HL-60/S4 treated with retinoic acid at 250 ng/mL for 4 days and 3 days (cell line): ENCODE measurements around the gene NMT2.

ENCODE experiments used
- in situ Hi-C: fragments of 300-500 bp; cut with MboI; formaldehyde crosslinking; loops from 2 replicates; pipeline ENCODE4 v1.7.0; 2022; ENCODE audit warnings: low sequenced_read_pairs

The NMT2 gene

DNA sequence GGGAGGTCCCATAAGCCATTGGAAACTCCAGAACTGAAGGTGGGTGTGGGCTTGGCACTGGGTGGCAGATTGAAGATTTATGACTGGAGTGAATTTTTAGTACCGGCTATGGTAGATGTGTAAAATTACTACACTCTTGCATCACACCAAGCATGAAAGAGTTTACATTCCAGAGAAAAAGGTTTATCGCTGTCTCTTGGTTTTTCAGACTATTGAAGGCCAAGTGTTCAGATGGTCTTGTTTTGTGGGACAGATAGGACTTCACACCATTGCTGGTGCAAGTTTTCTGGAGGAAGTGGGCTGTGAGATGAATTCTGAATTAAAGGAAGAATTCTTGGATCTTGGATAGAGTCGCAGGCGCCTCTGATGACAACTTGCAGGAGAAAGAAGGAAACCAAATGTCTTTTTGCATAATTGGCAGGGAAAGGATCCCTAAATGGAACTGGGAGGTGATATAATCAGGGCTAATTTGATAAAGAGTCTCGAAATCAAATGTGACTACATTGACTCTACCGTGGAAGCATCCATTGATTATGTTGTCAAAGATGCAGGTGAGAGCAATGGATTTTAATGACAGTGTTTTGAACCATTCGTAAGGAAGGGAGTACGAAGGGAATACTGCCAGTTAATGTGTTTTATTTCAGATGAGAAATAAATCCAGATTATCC lies 14.2 kb upstream of the NMT2 start:
- in situ Hi-C loops: no loop called here

DNA sequence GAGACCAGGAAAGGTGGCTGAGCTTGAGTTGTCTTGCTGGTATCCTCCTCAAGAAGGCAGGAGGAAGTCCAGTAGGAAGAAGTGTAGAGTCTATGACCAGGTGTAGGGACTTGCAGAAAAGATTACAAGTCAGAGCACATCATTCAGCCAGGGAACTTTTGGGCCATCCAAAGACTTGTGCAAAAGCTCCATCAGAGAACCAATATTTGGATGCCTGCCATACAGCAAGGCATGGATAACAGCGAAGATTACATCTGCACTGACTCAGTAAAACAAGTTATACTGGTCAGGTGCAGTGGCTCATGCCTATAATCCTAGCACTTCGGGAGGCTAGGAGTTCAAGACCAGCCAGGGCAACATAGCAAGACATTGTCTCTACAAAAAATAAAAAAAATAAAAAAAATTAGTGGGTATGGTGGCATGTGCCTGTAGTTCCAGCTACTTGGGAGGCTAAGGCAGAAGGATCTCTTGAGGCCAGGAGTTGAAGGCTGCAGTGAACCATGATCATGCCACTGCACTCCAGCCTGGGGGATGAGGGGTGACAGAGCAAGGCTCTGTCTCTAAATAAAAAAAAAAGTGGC lies 13.2 kb upstream of the NMT2 start:
- in situ Hi-C loops: no loop called here

DNA sequence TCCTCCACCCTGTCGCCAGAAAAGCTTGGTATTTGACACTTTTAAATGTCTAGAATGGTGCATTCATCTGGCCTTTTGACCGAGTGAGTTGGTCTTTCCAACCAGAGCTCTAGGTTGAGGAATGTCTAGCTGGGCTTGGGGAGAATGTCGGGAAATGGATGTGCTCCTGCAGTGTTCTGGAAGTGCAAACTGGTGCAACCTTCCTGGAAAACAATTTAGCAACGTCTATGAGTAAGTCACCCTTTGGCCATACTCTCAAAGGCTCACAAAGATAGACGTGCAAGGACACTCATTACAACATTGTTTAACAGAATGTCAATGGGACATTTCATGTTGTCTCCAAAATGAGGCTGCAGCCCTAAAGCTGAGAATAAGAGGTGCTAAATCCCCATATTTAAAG lies 12.2 kb upstream of the NMT2 start:
- in situ Hi-C loops: no loop called here

DNA sequence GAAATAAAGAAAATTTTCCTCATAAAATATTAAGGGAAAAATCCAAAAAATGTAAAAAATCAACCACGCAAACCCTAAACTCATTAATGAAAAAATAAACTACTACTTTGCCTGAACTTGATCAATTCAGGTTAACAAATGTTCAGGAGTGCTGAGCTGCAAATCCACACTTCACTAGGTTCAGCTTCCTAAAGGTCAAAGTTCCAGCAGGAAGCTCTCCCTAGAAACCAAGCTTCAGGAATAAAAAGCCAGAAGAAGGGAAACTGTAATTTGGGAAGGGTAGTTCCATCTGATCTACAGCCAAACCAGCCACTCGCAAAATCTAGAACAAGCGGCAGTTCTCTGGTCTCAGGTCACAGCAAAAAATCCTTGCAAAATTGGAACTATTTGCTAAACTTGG lies 7.8 kb upstream of the NMT2 start:
- in situ Hi-C loops: no loop called here

DNA sequence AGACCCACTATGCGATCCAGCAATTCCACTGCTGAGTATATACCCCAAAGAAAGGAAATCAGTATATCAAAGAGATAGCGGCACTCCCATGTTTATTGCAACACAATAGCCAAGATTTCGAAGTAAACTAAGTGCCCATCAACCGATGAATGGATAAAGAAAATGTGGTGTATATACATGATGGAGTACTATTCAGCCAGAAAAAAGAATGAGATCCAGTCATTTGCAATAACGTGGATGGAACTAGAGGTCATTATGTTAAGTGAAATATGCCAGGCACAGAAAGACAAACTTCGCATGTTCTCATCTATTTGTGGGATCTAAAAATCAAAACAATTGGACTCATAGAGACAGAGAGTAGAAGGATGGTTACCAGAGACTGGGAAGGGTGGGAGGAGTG lies 7.1 kb upstream of the NMT2 start:
- in situ Hi-C loops: no loop called here

DNA sequence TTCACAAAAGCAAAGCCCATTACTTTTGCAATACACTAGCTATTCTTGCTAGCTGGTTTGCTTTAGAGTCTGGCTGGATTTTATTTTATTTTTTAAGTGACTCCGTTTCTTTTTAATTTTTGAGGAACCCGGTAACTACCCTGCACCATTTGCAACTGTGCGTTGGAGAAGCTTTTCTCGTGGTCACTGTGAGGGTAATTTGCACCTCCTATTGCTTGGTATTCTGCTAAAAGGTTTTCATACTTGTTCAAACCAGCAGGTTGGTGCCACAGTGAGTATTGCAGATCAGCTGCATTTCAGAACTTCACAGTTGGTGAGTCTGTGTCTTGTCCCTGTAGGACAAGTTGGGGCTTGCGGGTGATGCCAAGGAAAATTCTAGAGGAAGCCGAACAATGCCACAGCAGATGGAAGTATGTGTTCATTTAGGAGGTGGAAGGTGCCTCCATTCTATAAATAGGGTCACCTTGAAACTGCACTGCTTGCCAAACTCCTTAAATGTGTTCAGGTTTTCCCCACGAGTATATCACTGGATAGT lies 3.9 kb upstream of the NMT2 start:
- in situ Hi-C loops: no loop called here

DNA sequence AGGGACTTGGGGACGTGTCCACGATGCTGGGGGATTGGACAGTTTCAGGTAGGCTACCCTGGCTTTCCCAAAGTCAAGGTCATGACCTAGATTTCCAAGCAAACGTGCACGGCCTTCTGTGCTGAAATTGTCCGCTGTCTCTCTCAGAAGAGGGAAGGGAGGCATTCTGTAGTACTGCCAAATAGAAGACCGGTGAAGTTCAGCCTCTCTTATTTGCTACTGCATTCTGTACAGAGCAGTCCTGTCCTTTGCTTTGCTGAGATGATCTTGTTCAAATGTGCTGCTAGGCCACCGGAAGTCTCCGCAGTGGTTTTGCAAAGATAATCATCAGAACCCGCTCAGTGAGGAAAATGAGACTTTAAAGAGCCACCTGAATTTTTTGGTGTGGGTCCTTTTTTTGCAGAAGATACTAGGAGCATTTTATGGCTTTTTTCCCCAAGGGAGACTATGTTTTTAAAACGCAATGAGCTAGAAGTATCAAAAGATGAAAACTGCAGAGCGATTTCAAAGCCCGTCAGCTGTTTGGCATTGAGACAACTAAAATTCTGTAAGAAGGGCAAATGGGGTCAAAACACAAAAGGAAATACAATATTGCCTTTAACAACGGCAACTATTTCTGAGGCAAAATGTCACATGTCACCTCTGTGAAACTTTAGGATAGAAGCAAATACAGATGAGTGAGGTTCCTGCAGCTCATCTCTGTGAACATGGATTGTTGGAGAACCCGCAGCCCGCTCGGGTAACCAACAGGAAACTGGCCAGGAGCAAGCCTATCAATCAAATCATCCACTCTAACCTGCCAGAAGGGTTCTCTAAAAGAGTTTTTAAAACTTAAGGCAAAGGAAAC lies 1.3 kb upstream of the NMT2 start:
- in situ Hi-C loops: no loop called here

DNA sequence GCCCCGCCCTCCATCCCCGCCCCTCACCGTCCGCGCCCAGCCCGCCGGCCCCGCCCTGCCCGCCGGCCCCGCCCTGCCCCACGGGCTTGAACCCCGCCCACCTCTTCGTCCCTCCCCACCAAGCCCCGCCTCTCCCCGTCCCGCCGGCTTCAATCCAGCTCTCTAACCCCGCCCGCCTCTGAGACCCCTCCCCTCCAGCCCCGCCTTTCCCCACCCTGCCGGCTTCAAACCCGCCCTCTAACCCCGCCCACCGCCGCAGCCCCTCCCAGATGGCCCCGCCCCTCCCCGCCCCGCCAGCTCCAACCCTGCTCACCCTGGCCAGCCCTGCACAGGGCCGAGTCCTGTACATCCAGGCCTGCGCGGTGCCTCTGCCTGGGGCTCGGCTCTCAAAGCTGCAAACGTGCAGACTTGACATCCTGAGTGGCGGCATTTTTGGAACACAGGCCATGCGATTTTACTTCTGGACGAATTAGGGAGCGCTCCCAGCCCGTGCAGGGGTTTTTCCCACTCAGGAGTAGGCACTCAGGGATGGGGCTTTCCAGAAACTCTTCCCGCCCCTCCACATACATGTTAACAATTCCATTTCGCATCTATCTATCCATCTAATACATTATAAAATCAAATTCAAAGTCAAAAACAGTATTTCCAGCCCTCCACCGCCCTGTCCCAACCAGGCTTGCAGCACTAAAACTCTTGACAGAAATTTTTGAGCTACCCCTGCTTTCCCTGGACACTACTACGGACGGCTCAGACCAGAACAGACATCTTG lies 477 bp upstream of the NMT2 start:
- in situ Hi-C loops: no loop called here

DNA sequence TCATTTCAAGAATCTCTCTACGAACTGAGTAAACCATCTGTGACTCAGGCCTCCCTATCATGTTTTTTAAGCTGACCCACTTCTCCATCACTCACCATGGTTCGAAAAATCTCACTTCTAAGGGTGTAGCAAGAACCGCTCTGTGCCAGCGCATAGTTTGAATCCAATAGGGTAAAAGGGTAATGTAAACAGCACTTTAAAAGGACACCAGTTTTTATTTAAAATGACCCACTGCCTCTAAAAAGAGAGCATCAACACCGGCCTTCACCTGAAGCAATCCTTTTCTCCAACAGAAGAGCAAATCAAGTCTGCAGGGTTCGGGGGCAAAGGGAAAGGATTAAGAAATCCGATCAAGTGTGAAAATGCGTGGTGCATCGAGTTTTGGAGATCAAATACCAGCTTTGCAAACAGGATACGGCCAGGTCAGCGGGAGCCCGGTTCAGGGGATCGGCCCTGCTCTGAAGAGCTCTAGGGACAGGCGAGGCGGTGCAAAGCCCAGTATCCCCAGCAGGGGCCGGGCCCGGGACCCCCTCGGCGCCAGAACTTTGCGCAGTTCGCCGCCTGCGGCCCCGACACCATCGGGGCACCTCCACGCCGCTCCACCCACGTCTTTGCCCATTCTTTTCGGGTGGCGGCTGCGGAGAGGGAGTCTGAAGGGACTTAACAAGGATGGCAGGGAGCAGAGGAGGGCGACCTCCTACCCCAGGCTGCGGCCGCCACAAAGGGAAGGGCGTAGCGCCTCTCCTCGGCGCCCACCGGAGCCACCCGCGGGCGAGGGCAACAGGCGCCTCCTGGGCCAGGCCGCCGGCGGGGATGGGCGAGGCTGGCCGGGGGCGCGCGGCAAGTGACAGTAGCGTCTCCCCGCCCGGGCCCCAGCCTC lies 842 bp downstream of the NMT2 start:
- in situ Hi-C loops: no loop called here

DNA sequence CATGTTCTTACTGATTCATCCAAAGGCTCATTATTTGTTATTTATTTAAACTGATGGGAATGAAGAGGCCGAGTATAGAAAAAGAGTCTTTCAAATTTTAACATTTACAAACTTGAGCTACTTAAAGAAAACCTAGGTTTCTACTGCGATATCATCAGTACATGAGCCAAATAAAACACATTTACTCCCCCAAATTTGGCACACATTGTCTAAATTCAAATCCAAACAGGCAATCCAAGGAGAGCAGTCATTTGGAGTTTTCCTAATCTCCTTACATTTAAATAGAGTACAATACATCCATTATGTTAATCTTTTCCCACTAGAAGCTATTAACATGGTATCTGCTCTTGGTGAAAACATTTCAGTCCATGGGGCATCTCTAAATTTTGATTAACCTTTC lies 2.2 kb downstream of the NMT2 start:
- in situ Hi-C loops: no loop called here

DNA sequence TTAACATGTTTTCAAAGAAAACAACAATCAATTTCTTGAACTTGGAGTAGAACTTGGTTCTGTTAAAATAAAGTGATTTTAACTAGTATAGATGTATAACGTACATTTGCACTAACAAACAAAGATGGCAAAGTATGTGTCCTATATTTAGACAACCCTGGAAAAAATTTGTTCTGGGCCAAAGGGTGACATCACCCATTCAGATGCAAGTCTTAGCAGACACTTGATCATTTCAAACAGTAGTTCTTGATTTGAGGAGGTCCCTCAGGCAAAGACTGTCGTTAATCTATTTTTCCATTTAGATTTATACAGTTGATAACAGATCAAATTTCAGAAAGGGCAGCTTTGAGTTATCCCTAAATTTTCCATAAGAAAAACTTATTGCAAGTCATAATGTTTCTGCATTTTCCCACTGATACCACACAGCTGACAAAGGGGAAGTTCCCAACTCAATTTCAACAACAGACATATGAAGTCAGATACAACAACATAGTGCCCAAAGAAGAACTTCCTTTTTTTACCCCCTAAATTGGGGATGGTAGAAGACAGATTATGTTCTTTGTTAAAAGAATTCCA lies 5.2 kb downstream of the NMT2 start:
- in situ Hi-C loops: no loop called here

DNA sequence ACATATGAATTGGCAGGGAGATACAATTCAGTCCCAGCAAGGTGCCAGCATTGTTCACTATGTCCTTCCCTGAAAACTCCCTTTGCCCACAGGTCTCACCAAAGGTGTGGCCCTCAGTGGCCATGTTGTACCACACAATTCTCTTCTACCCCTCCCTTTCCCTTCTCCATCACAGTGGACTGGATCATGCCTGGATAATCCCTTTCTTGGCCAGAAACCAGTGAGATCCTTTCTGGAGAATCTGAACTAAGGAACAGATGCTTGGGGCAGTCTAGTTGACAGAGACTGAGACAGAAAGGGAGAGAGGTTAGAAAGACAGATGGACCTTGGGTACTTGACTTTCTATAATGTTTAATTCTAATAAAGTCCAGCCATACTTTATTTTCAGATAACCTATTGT lies 9.5 kb downstream of the NMT2 start:
- in situ Hi-C loops: no loop called here

DNA sequence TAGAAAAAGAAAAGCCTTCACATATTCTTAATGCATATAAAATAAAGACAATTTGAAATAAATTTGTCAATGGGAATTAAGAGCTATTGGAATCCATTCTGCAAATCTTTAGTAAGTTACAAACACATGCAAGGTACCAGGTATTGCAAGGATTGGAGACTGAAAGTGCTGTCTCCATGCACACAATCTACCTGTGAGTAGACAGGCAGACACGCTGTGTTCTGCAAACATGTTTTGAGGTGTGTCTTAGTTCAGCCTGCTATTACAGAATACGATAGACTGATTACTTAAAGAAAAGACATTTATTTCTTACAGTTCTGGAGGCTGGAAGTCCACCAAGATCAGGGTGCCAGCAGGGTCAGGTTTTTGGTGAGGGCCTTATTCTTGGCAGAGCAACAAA lies 10.0 kb downstream of the NMT2 start:
- in situ Hi-C loops: no loop called here

DNA sequence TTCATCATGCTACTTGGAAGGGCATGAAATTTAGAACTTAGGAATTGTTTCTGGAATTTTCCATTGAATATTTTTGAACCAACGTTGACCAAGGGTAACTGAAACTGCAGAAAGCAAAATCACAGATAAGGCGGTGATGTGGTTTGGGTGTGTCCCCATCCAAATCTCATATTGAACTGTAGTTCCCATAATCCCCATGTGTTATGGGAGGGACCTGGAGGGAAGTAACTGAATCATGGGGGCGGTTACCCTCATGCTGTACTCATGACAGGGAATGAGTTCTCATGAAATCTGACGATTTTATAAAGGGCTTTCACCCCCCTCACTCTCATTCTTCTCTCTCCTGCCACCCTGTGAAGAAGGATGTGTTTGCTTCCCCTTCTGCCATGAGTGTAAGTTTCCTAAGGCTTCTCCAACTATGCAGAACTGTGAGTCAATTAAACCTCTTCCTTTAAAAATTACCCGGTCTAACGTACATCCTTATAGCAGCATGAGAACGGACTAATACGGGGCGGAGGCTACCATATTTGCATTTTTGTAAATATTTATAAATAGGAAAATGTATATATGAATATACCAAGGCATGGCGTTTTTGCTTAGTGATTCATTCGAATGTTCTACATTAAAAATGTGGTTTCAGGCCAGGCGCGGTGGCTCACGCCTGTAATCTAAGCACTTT lies 12.4 kb downstream of the NMT2 start:
- in situ Hi-C loops: no loop called here

DNA sequence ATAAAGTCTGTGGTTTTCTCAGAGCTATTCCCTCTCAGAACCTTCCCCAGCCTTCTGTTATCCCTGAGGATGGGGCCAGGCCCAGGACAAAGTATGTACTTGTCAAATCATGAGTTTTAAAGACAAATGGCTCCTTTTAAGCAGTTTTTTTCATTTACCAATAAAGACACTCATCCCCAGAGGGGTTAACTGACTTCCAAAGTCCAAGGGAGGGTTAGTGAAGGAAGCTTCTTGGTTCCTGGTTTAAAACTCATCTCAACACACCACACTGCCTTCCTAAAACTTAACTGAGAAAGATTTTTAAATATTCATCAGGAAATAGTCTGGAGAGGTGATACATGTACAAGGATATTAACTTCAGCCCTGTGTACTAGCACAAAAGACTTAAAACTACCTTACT lies 15.9 kb downstream of the NMT2 start:
- in situ Hi-C loops: no loop called here

DNA sequence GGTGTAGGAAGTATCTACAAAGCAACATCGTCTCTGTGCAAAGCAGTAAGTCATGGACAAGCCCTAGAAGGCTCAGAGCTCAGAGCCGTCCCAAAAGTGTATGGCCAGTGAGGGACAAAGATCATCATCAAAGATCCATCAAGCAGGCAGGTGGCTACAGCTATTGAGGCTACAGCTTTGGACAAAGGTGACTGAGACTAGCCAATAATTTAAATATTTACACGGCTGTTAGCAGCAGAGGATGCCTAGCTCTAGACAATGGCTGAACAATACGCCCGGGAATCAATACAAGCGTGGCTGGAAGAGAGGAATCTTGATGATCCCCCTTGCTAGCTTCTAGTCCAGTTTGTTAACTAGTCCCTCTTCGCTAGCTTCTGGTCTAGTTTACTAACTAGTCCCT lies 17.9 kb downstream of the NMT2 start:
- in situ Hi-C loops: no loop called here

DNA sequence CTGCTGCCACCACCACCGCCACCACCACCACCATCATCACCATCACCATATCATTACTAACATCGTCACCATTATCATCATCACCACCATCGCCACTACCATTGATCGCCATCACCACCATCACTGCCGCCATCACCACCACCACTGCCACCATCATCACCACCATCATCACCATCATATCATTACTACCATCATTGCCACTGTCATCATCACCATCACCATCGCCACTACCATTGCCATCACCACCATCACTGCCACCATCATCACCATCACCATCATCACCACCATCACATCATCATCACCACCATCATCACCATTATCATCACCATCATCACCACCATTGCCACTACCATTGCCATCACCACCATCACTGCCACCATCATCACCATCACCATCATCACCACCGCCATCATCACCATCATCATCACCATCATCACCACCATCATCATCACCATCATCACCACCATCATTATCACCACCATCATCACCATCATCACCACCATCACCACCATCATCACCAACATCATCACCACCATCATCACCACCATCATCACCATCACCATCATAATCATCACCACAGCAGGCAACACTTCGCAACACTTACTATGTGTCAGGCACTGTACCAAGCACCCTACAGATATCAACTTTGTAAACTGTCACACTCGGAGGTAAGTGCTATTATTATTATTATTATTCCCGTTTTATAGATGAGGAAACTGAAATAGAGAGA lies 19.3 kb downstream of the NMT2 start:
- in situ Hi-C loops: no loop called here

DNA sequence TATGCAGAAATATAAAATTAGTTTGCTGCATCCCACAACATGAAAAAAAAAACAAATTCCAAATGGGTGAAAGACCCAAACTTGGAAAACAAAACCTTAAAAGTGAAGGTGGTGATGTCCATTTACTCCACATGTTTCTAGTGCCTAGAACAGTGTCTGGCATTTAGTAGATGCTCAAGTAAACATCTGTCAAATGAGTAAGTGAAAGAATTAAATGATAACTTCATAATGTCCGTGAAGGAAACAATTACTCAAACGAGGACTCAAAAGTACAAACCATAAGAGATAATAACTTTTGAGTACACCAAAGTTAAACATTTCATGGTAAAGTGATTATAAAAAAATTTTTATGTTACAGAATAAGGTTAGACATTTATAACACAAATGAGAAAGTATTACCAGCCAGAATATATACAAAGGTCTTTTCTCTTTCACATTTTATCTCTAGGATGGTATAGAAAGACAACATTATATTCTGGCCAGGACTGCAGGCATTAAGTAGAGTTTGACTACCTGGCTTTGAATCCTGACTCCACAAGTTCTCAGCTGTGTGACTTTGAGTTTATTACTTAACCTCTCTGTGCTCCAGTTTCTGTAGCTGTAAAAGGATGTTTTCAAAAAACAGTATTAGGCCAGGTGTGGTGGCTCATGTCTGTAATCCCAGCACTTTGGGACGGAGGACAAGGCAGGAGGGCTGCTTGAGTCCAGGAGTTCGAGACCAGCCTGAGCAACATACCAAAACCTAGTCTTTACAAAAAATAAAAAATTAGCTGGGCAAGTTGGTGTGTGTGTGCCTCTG lies 20.7 kb downstream of the NMT2 start:
- in situ Hi-C loops: no loop called here
